ENCODE measurements around the gene SART3.

Gene SART3

DNA sequence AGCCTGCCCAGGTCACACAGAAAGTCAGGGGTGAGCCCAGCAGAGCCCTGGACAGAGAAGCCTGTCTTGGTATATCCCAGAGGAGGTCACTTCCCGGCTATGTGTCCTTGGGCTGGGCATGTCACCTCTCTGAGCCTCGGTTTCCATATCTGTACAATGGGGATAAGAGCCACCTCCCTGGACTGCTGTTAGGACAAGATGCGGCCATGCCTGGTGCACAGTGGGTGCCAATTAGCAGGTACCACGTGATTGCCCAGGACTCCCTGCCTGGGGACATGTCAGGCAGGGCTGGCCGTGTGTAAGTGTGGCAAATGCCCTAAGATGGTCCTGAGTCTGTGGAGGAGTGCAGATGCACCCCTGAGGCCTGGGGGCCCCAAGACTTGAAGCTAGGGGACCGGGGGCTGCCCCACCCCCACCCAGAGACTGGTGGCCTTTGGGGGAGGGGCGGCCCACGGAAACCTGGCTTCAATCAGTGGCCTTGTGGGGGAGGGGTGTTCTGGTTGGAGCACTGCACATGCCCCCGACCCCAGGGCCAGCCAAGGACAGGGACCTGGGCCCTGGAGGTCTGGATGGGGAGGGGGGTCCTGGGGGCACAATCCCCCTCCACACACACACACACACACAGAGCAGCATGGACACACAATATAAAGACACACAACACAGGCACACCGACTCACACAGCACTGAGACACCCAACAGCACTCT, 36.0 kb upstream of the SART3 start:
- peak; percentile 29 for DNase-seq

DNA sequence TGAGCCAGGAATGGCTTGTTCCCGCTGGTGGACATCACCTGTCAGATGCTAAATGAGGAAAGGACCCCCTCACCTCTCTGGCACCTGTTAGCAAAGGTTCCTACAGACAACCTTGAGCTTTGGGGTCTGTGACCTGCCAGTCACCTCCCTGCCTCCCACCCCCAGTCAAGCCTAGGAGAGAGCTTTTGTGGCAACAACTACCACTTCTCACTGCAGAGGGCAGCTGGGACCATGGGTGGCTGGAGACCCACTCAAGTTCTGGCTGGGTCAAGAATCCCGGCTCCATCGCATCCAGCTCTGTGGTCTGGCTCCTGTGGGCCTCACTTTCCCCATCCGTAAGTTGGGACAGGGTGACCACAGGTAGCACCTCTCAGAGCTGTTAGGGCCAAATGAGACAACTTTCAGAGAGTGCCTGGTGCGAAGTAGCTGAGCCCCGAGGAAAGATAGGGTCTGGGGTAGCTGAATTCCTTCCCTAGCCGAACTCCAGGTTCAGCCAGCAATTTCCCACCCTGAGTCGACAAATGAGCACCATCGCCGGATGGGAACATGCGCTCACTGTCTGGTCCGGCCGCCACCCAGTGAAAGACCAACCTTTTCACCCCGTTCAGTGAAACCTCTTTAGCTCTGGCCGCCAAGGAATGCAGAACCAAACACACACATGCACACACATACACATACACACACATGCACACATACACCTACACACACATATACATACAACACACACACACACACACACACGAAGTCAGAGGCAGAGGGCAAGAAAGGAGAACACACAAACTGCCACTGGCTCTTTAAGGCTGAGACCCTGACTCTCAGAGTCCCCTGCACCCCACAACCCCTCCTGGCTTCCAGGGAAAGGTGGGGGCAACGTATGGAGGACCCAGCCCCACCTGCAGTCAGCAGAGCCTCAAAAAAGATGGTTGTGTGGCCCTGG, 35.0 kb upstream of the SART3 start:
- DNase-seq, result no peak

DNA sequence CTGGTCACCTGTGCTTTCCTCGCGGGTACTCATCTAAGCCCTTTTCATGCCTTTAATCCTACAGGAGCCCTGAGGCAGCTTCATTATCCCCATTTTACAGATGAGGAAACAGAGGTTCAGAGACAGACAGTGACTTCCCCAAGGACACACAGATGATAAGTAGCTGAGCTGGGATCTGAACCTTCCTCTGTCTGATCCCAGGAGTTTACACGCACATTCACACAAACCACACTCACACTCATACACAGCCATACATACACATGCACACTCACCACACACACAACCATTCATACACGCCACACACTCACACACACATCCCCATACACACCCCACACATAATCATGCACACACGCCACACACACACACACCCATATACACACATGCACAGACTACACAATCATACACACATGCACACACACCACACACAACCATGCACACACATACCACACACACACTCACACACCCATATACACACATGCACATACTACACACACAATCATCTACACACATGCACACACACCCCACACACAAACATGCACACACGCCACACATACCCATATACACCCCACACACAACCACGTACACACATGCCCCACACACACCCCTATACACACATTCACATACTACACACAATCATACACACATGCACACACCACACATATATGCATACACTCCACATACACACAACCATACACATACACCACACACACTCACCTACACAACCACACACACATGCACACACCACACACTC, 34.2 kb upstream of the SART3 start:
- no peak for DNase-seq

DNA sequence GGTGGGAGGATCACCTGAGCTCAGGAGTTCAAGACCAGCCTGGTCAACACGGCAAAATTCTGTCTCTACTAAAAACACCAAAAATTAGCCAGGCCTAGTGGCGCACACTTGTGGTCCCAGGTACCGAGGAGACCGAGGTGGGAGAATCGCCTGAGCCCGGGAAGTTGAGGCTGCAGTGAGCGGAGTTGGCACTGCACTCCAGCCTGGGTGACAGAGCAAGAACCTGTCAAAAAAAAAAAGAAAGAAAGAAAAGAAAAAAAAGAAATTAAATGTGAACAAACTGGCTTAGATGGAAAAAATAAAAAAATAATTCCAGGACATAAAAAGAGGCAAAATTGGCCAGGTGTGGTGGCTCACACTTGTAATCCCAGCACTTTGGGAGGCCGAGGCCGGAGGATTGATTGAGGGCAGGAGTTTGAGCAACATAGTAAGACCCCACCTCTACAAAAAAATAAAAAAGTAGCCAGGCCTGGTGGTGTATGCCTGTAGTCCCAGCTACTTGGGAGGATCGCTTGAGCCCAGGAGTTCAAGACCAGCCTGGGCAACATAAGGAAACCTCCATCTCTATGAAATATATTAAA, 33.4 kb upstream of the SART3 start:
- DNase-seq, result no peak

DNA sequence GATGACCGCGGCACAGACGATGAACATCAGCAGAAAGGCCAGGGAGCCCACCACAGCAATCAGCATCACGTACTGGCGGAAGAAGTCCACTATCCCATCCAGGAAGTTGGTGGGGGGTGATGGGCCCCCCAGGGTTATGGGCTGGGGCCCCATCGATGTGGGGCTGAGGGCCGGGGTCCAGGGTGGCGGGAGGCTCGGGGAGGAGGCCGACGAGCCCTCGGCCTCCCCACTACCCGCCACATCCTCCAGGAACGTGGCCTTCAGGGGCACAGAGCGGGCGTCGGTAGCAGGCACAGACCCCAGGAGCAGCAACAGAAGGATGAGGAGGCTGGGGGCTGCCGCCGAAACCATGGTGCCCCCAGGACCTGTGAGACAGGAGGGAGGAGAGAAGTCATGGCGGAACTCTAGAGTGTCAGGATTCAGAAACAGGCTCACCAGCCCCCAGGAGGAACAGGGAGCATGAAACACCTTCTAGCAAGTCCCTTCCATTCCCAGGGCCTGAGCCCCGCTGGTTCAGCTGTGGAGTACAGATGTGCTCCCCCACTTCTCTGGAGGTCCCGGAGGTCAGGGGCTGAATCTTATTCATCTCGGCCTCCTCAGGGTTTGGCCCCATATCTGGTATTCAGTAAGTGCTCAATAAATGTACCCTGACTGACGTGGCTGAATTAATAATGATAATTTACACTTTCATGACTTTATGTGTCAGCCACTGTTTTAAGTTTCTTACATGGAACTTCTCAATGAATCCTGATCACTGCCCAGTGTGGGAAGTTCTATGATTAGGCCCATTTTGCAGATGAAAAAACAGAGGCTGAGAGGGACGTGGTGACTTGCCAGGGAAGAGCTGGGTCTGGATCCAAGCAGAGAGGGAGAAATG, 31.3 kb upstream of the SART3 start:
- no peak for DNase-seq

DNA sequence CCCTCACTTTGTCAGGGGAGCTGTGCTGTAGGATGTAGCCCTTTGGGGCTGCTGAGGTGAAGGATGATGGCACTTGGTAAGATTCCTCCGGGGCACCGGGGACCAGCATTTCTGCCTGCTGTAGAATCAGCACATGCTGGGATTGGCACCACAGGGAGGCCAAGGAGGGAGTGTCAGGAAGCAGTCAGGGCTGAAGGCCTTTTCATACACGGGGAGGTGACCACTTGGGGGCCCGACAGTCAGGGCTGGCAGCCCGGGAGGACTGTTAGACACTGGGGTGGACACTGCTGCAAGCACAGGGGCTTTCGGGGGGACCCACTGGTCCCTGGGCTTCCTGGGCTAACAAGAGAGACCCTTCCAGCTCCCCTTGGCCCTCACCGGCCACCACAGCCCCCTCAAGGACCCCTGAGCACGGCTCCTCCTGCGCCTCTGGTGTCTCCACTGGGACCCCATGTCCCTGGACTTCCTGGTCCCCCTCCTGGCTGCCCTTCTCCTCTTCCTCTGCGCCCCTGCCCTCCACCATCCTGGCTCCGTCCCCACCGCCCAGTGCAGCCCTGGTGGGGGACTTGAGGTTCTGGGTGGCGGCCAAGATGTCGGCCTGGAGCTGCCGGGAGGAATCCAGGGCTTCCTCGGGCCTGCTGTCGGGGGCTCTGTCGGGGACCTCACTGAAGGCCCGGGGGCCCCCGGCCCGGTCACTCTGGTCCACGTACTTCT, 30.5 kb upstream of the SART3 start:
- DNase-seq, result peak; percentile 25

DNA sequence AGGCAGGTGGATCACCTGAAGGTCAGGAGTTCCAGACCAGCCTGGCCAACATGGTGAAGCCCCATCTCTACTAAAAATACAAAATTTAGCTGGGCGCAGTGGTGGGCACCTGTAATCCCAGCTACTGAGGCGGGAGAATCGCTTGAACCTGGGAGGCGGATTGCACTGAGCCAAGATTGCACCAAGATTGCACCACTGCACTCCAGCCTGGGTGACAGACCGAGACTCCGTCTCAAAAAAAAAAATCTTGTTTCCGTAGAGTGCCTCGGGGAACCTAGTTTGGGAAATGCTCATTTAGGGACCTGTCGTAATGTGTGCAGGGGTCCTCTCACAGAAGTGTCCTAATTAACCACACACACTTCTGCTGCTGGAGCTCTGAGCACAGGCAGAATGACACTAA, 29.5 kb upstream of the SART3 start:
- DNase-seq, result peak; percentile 13

DNA sequence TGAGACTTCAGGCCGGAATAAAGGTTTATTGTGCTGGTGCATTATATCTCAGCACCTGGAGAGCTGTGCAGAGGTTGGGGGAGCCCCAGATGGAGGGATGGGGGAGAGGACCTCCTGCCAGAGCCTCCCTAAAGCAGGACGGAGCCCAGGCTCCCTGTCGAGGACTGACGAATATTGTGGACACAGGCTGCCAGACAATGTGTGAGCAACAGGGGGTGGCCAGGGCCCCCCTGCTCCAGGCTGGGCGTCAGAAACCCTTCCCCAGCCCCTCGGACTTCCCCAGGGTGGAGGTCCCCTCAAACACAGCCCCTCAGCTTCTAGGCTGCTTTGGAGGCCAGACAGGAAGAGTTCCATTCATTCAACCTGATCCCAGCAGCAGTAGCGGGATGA, 28.9 kb upstream of the SART3 start:
- peak; percentile 41 for DNase-seq

DNA sequence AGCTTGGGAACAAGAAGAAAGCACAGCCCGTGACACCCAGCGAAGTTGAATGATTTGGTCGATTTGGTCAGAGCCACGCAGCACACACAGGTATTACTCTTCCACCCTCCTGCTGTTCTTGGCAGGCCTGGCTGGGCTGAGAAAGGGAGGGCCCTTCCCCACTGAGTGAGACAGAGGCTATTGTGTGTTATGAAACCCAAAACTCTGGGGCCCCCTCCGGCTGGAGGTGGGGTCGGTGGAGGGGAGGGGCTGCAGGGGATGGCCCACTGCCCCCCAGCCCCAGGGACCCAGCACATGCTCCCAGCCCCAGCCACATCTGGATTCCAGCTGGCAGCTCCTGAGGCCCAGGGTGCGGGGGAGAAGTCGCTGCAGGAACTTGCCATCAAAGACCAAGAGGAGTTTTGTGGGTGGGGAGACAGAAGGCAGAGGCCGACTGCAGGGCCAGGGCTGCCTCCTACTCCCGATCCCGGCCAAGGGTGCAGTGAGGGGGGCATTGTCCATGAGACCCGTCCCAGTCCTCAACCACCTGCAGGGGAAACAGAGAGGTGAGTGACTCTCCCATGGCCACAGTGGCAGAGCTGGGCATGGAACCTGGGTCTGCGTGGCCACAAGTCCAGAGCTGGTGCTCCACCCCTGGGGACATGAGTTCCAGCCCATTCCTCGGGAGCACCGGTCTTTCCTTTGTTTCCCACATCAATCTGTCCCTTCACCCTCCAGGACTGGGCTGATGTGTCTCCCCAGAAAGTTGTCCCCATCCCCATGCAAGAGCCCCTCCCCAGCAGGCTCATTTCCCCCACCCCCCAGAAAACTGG, 28.3 kb upstream of the SART3 start:
- DNase-seq, result peak; percentile 77

DNA sequence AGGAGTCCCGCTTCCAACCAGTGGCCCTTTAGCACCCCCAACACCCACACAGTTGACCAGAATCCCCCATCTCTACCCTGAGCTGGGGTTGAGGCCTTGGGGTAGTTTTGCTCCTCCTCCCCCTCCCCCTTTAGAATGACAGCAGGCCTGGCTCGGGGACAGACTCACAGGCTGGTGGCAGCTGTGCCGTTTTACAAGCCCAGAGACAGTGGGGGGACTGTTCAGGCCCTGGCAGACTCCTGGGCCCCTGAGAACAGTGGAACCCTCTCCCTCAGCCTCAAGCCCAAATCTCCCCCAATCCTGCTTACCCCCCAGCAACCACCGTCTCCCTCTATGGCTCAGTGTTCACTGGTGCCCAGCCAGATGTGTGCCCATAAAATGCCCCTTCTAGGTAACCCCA, 26.9 kb upstream of the SART3 start:
- peak; percentile 69 for DNase-seq

DNA sequence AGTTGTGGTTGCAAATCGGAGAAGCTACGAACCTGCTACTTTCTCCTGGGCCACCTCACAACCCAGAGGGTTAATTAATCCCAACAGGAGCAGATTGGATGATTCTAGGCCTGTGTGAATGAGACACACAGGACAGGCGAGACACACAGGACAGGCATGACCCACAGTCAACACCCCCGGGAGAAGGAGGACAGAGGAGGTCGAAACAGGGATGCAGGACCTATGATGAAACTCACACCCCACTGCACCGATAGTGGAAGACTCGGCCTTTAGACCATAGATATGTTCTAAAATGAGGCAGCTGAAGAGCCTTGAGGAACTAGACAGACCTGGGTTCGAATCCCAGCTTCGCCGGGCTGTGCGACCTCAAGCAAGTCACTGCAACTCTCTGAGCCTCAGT, 25.3 kb upstream of the SART3 start:
- peak; percentile 13 for DNase-seq

DNA sequence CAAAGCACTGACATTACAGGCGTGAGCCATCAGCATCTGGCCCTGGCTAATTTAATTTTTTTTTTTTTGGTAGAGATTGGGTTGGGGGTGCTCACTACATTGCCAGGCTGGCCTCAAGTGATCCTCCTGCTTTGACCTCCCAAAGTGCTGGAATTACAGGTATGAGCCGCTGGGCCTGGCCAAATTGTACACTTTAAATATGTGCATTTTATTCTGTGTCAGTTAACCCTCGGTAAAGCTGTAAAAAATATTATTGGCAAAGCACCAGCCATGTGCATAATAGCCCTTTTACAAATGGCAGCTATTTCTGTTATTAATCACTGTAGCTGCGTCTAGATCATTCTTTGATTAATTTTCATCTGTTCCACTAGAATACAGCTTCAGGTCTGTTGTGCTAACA, 24.9 kb upstream of the SART3 start:
- DNase-seq, result no peak

DNA sequence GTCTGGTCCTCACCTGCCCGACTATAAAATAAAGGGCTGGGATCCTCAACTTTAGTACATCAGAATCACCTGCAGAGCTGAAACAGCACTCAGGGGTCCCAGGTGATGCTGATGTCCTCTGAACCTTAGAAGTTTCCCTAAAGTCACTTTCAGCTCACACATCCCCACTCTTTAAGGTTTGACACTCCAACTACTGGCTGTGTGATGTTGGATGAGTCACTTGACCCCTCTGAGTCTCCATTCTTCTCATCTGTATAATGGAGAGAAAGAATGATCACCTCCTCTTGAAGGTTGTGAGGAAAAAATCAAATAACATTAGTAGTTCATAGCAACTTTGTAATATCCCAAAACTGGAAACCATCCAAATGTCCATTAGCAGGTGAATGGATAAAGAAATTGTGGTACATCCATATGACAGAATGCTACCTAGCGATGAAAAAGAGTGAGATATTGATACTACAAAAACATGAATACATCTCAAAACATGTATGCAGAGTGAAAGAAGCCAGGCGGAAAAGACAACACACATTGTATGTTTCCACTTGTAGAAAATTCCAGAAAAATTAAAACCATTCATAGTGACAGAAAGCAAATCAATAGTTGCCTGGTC, 23.6 kb upstream of the SART3 start:
- no peak for DNase-seq

DNA sequence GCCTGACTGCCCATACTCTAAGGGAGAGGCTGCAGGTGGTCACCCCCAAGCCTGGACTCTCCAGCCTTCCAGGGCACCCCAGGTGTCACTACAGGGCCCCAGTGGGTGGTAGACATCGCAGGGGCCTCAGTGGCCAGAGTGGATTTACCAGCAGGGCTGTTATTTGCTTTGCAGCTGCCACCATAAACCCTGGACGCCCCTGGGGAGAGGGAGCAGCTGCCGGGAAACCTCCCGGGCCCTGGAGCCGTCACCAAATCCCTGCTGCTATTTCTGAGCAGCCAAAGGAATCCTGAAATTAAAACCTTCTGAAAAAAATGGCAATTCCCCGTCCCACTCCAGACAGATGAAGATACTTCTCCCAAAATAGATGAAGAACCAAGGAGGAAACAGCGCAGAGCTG, 23.0 kb upstream of the SART3 start:
- DNase-seq, result peak; percentile 81

DNA sequence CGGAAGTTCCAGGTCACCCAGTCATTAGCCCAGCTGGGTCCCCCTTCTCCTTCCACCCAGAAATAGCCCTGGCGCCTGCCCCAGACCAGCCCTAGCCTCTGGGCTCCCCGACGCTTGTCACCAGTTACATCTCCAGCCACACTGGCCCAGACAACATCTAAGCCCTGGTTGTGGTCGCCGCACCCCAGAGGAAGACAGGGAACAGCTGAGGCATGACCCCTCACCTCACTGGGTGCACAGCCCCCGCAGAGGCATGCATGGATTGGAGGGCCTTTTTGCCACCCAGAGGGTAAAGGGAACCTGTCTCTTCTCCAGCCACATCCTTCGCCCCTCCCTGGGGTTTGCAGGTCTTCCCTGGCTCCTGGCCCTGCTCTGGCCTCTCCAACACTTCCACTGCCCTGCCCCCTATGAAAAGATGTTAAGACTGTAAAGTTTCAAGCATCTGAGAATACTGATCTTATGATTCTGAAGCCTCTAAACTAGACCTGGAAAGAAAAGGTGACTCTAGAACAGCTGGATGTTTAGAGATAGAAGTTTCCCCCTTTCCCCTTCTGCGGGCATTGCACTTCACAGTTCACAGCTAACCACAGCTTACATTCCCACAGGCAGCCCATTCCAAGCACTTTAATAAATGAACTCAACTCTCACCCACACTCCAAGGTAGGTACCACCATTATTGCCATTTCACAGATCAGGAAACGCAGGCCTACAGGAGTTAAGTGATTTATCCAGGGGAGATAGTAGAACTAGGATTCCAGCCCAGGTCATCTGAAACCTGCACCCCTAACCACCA, 22.2 kb upstream of the SART3 start:
- peak; percentile 31 for DNase-seq

DNA sequence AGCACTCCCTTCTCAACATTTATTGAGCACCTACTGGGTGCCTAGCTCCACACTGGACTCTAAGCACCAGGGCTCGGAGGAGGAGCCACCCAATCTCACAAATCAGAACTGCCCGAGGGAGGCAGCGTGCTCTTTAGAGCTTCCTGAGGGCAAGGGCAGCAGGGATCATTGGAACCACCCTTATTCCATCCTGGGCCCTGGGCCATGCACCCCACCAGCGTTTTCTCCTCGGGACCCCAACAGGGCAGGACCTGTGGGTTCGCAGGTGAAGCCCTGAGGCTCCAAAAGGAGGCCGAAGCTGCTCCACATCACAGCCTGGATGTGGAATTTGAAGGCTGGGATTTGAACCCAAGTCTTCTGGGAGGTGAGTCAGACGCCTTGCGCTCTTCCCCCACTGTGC, 21.5 kb upstream of the SART3 start:
- DNase-seq, result peak; percentile 6

DNA sequence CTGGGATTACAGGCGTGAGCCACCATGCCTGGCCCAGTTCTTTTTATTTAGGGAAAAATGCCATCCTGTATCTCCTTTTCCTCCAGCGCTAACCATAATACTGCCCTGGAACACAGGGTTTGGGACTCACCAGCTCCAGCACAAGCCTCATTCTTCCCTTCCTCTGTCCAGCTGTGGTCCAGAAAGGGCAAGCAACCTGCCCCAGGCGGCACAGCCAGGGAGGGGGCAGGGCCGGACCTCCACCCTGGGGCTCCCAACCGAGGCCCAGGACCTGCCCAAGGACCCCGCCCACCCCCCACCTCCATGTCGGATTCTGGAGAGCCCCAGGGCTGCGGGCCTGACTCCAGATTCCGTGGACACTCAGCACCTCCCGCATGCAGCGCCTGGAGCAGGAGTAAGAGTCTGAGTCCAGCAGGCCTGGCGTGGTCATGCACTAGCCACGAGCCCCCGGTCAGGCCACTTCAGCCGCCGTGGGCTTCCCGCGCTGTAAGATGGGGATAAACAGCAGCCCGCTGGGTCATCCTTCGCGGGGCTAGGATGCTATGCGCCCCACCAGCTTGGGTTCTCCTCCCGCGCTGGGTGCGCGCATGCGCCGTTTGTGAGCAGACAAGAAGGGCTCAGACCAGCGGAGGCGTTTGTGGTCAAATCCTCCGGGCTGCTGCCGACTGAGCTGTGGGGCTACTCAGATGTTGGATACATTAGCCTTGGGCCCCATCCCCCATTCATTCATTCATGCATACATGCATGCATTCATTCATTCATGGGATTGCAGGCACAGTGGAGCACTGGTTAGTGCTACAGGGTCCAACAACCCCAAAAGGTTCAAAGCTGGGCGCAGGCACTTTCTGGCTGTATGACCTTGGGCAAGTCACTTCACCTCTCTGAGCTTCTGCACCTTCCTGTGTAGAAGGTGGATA, 20.6 kb upstream of the SART3 start:
- peak; percentile 22 for DNase-seq

DNA sequence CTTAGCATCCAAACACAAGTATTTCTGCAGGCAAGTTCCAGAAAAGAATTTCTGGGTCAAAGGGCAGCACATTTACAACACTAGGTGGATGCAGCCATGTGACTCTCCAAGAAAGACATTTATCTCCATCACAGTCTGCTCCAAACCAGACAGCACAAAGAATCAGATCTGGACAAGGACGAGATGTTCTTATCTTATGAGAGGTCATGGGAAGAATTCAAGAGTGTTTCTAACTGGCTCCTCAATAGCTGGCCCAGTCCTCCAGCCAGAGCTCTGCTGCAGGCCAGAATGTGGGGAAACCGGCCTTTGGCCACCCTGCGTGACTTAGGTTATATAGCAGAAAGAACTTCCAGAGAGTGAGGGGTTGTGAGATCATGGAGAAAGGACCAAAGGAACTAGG, 19.6 kb upstream of the SART3 start:
- DNase-seq, result no peak
